CD4-positive, alpha-beta memory T cell (primary cell): Measurements from ENCODE around the gene NETO2. TPM values are rescaled to one million over a fixed set of nuclear protein-coding genes. Genes with fewer than 3 reads are reported as not detected.
"Not testable (repeated sequence)": the region's sequence is repeated elsewhere in the genome, so short reads cannot be mapped to it uniquely, and the experiment has no call there.

Source experiments
- CTCF ChIA-PET: fragments of 350-600 bp; sonication (Branson Sonifier 250); formaldehyde crosslinking; loops from one replicate; lab custom pipeline; 2021; ENCODE audit warnings: inconsistent platforms; ENCODE audit not compliant: partially characterized antibody; lab: Charles Lee
- POLR2A ChIA-PET: fragments of 350-600 bp; sonication (Branson Sonifier 250); formaldehyde crosslinking; loops from one replicate; lab custom pipeline; 2021; ENCODE audit not compliant: partially characterized antibody; lab: Charles Lee
- DNase-seq, 5 donors: peaks; one replicate each; pipeline versions ENCODE4 v3.0.0 to v3.0.0-alpha.2; 2020 to 2022; ENCODE audit warnings: mixed read lengths in 1 of 5
- H3K27ac ChIP-seq: one replicate; pipeline ENCODE4 v1.7.0; 2013; ENCODE audit warnings: low read depth, low read length
- H3K27me3 ChIP-seq: 2 replicates; pipeline ENCODE4 v1.7.0; 2013; ENCODE audit warnings: mild to moderate bottlenecking, low read length, moderate library complexity; ENCODE audit not compliant: insufficient read depth
- H3K36me3 ChIP-seq: 2 replicates; pipeline ENCODE4 v1.7.0; 2013; ENCODE audit warnings: mild to moderate bottlenecking, low read length, moderate library complexity; ENCODE audit not compliant: insufficient read depth
- H3K4me1 ChIP-seq: 2 replicates; pipeline ENCODE4 v1.7.0; 2013; ENCODE audit warnings: mild to moderate bottlenecking, low read length, moderate library complexity; ENCODE audit not compliant: insufficient read depth
- H3K4me3 ChIP-seq, 2 donors: one replicate each; pipeline ENCODE4 v1.7.0; 2013; ENCODE audit warnings: low read length in 2 of 2, mild to moderate bottlenecking in 1 of 2
- H3K9me3 ChIP-seq, 2 donors: one replicate each; pipeline ENCODE4 v1.7.0; 2013; ENCODE audit warnings: low read length in 2 of 2, control low read depth in 1 of 2; ENCODE audit not compliant: control insufficient read depth in 1 of 2
- H3K27ac Mint-ChIP-seq, 7 donors: one replicate each; pipeline ENCODE4 v1.8.0; 2020 to 2021; ENCODE audit warnings: mixed read lengths in 7 of 7, mild to moderate bottlenecking in 6 of 7, inconsistent platforms in 3 of 7, moderate library complexity in 3 of 7
- H3K27me3 Mint-ChIP-seq, 2 donors: one replicate each; pipeline ENCODE4 v1.8.0; 2020 to 2021; ENCODE audit warnings: mixed read lengths in 2 of 2
- H3K36me3 Mint-ChIP-seq, 2 donors: one replicate each; pipeline ENCODE4 v1.8.0; 2020 to 2021; ENCODE audit warnings: mixed read lengths in 2 of 2, inconsistent platforms in 1 of 2, mild to moderate bottlenecking in 1 of 2
- H3K4me1 Mint-ChIP-seq, 4 donors: one replicate each; pipeline ENCODE4 v1.8.0; 2020 to 2021; ENCODE audit warnings: mixed read lengths in 4 of 4, mild to moderate bottlenecking in 1 of 4
- H3K4me3 Mint-ChIP-seq, 8 donors: one replicate each; pipeline ENCODE4 v1.8.0; 2020 to 2021; ENCODE audit warnings: mixed read lengths in 8 of 8, mild to moderate bottlenecking in 7 of 8, moderate library complexity in 6 of 8, inconsistent platforms in 3 of 8
- H3K9me3 Mint-ChIP-seq, 8 donors: one replicate each; pipeline ENCODE4 v1.8.0; 2020 to 2021; ENCODE audit warnings: mixed read lengths in 8 of 8, mild to moderate bottlenecking in 5 of 8, inconsistent platforms in 3 of 8, moderate library complexity in 1 of 8
- intact Hi-C: fragments of 100-400 bp; cut with micrococcal nuclease; formaldehyde crosslinking; loops from one replicate; pipeline ENCODE4 v1.15.1; 2023
- polyA plus RNA-seq, 2 donors: library from polyadenylated mRNA; unstranded; fragments of 300-500 nt; fragmentation: Illumina TruSeq; gene quantifications; one replicate each; pipeline ENCODE4 v1.2.3, GENCODE V29; 2021
- total RNA-seq, 2 experiments: library from RNA; stranded (reverse); gene quantifications; one replicate each; pipeline ENCODE4 v1.2.3, GENCODE V29; 2021

NETO2 gene
- total and polyA plus RNA-seq, 4 experiments from 2014 or later, result 3.0 to 5.1 (median 4.1) TPM

GRCh38 chr16:47110939-47111338, 32.8 kb downstream of the NETO2 start:
- Mint-ChIP-seq H3K9me3 (no peaks in the 10 kb centered on the region), H3K36me3 (peaks cover 0 to 3% of the 10 kb centered on the region in 2 donors), H3K4me3 (no peak overlapping the region), H3K4me1 (peaks cover 4 to 8% (median 7%) of the 10 kb centered on the region in 4 donors), H3K27ac (no peak overlapping the region), H3K27me3 (no peaks in the 10 kb centered on the region)
- intact Hi-C loops, result no loop called here
- ChIA-PET CTCF (interaction anchor here (0.6 to 2.1 kb wide), 2 partner anchors 30 to 32 kb away, joined by 3 to 6 read pairs; partner anchors contain the start of gene NETO2), POLR2A (no interaction called here)
- Histone ChIP-seq H3K27me3 (no peaks in the 10 kb centered on the region), H3K4me3 (no peak overlapping the region), H3K4me1 (no peaks in the 10 kb centered on the region), H3K27ac (no peak overlapping the region), H3K9me3 (no peaks in the 10 kb centered on the region), H3K36me3 (no peaks in the 10 kb centered on the region)
- no peak for DNase-seq

- Mint-ChIP-seq H3K27ac (no peak overlapping the region), H3K4me3 (no peak overlapping the region), H3K4me1 (peaks cover 4 to 7% (median 5%) of the 10 kb centered on the region in 4 donors), H3K9me3 (no peaks in the 10 kb centered on the region), H3K36me3 (peaks cover 0 to 5% of the 10 kb centered on the region in 2 donors), H3K27me3 (no peaks in the 10 kb centered on the region)
- CTCF ChIA-PET, result no interaction called here
- POLR2A ChIA-PET, result no interaction called here
- no peak for DNase-seq
- intact Hi-C loops, result no loop called here
- H3K9me3 ChIP-seq, result no peaks in the 10 kb centered on the region
- H3K4me3 ChIP-seq, result no peak overlapping the region
- no peak overlapping the region for H3K27ac ChIP-seq
- H3K4me1 ChIP-seq, result no peaks in the 10 kb centered on the region
- H3K27me3 ChIP-seq, result no peaks in the 10 kb centered on the region
- no peaks in the 10 kb centered on the region for H3K36me3 ChIP-seq
Observed at GRCh38 chr16:47109361-47109760, 34.4 kb downstream of the NETO2 start.

DNA sequence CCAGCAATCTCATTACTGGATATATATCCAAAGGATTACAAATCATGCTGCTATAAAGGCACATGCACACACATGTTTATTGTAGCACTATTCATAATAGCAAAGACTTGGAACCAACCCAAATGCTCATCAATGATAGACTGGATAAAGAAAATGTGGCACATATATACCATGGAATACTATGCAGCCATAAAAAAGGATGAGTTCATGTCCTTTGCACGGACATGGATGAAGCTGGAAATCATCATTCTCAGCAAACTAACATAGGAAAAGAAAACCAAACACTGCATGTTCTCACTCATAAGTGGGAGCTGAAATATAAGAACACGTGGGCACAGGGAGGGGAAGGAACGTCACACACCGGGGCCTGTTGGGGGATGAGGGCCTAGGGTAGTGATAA, 40.8 kb downstream of the NETO2 start:
- H3K9me3 Mint-ChIP-seq, result peaks cover 0 to 10% (median 0%) of the 10 kb centered on the region in 8 donors
- H3K4me1 Mint-ChIP-seq, H3K9me3 ChIP-seq, H3K4me3 Mint-ChIP-seq, H3K36me3 ChIP-seq, H3K4me3 ChIP-seq, H3K27ac Mint-ChIP-seq, H3K27ac ChIP-seq, POLR2A ChIA-PET, H3K27me3 ChIP-seq, DNase-seq, H3K4me1 ChIP-seq, H3K27me3 Mint-ChIP-seq, intact Hi-C loops: not testable (repeated sequence)
- CTCF ChIA-PET, result interaction anchor here (0.9 kb wide), 1 partner anchor 11 kb away, joined by 3 read pairs; no protein-coding TSS in a partner anchor
- H3K36me3 Mint-ChIP-seq, result peaks cover 0 to 27% of the 10 kb centered on the region in 2 donors

DNA sequence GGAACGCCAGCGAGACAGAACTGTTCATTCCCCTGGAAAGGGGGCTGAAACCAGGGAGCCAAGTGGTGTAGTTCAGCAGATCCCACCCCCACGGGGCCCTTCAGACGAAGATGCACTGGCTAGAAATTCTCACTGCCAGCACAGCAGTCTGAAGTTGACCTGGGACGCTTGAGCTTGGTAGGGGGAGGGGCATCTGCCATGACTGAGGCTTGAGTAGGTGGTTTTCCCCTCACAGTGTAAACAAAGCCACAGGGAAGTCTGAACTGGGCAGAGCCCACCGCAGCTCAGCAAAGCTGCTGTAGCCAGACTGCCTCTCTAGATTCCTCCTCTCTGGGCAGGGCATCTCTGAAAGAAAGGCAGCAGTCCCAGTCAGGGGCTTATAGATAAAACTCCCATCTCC, 46.6 kb downstream of the NETO2 start:
- H3K9me3 Mint-ChIP-seq, H3K9me3 ChIP-seq, intact Hi-C loops, H3K4me1 Mint-ChIP-seq, H3K36me3 ChIP-seq, POLR2A ChIA-PET, DNase-seq, H3K27me3 Mint-ChIP-seq, H3K27ac Mint-ChIP-seq, H3K27me3 ChIP-seq, H3K4me1 ChIP-seq, H3K27ac ChIP-seq, H3K4me3 Mint-ChIP-seq, H3K4me3 ChIP-seq: not testable (repeated sequence)
- peaks cover 0 to 23% of the 10 kb centered on the region in 2 donors for H3K36me3 Mint-ChIP-seq
- CTCF ChIA-PET, result interaction anchor here (1.8 kb wide), 1 partner anchor 45 kb away, joined by 5 read pairs; no protein-coding TSS in a partner anchor

DNA sequence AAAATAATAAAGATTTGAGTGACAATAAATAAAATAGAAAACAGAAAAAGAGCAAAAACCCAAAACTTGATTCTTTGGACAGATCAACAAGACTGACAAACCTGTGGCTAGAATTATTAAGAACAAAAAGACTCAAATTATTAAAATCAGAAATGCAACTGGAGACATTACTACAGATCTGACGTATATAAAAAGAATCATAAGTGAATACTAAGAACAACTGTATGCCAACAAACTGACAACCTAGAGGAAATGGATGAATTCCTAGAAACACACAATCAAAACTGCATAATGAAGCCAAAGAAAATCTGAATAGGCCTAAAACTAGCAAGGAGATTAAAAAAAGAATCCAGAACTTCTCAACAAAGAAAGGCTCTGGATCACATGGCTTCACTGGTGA, 47.4 kb downstream of the NETO2 start:
- Histone ChIP-seq H3K27me3 (no peaks in the 10 kb centered on the region), H3K27ac (no peak overlapping the region), H3K4me1 (no peaks in the 10 kb centered on the region), H3K4me3 (no peak overlapping the region), H3K36me3 (no peaks in the 10 kb centered on the region), H3K9me3 (no peaks in the 10 kb centered on the region)
- intact Hi-C loops, result no loop called here
- Mint-ChIP-seq H3K4me1 (no peaks in the 10 kb centered on the region), H3K4me3 (no peak overlapping the region), H3K27ac (no peak overlapping the region), H3K36me3 (peaks cover 0 to 20% of the 10 kb centered on the region in 2 donors), H3K27me3 (no peaks in the 10 kb centered on the region), H3K9me3 (no peaks in the 10 kb centered on the region)
- POLR2A ChIA-PET, result no interaction called here
- CTCF ChIA-PET, result interaction anchor here (1.8 kb wide), 1 partner anchor 46 kb away, joined by 5 read pairs; no protein-coding TSS in a partner anchor
- no peak for DNase-seq

GRCh38 chr16:47084198-47084597, 59.5 kb downstream of the NETO2 start:
- Histone ChIP-seq H3K36me3 (no peaks in the 10 kb centered on the region), H3K27me3 (no peaks in the 10 kb centered on the region), H3K27ac (no peak overlapping the region), H3K4me1 (no peaks in the 10 kb centered on the region), H3K4me3 (no peak overlapping the region), H3K9me3 (no peaks in the 10 kb centered on the region)
- Mint-ChIP-seq H3K27me3 (no peaks in the 10 kb centered on the region), H3K27ac (no peak overlapping the region), H3K4me1 (no peaks in the 10 kb centered on the region), H3K4me3 (no peak overlapping the region), H3K9me3 (no peaks in the 10 kb centered on the region), H3K36me3 (no peaks in the 10 kb centered on the region)
- DNase-seq, result no peak
- CTCF ChIA-PET, result no interaction called here
- intact Hi-C loops, result no loop called here
- POLR2A ChIA-PET, result no interaction called here

DNA sequence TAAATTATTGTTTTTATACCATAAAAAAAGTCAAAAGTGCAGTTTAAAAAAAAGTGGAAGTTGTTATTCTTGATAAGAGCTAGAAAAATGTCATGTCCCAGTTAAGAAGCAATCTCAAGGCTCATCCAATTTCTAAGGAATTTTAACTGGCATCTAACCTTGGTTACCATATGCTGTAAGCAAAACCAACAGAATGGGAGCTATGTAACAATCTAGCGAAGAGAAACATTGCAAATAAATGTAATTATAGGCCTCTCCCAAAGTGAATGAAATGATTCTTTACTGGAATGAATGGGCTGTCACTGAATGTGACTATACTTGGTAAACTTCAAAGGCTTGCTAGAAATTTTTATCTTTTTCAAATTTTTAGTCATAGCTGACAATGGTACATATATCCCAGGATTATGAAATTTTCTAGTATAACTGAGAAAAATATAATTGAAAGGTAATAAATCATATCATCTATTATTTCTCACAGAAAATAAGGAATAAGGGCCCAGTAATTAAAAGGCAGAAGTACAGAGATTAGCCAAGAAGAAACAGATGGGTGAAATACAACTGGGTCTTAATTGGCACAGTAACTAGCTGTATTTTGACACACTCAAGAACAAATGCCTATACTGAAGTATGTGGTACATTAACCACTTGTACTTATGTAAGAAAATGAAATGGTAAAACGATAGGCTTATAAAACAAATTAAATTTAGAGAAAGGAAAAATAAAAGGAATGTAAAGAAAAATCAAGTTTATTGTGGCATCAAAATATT, 61.5 kb downstream of the NETO2 start:
- H3K9me3 ChIP-seq, result no peaks in the 10 kb centered on the region
- intact Hi-C loops, result no loop called here
- no peak for DNase-seq
- no peaks in the 10 kb centered on the region for H3K4me1 ChIP-seq
- no peaks in the 10 kb centered on the region for H3K36me3 ChIP-seq
- H3K9me3 Mint-ChIP-seq, result no peaks in the 10 kb centered on the region
- H3K27me3 ChIP-seq, result no peaks in the 10 kb centered on the region
- no peaks in the 10 kb centered on the region for H3K4me1 Mint-ChIP-seq
- no peak overlapping the region for H3K4me3 Mint-ChIP-seq
- H3K27me3 Mint-ChIP-seq, result no peaks in the 10 kb centered on the region
- POLR2A ChIA-PET, result no interaction called here
- no peak overlapping the region for H3K4me3 ChIP-seq
- CTCF ChIA-PET, result interaction anchor here (1.0 to 1.4 kb wide), 3 partner anchors 8 to 59 kb away, joined by 3 to 6 read pairs (median 3); no protein-coding TSS in a partner anchor
- H3K36me3 Mint-ChIP-seq, result no peaks in the 10 kb centered on the region
- no peak overlapping the region for H3K27ac Mint-ChIP-seq
- H3K27ac ChIP-seq, result no peak overlapping the region
